Stimulated activated CD4-positive, alpha-beta T cell treated with anti-CD3 and anti-CD28 coated beads, Interleukin-12 subunit alpha, Interleukin-12 subunit beta, amount 100 ng/mL, for 24 hours (primary cell): ENCODE results near the gene RIMS1.
"Not testable (repeated sequence)": the region's sequence is repeated elsewhere in the genome, so short reads cannot be mapped to it uniquely, and the experiment has no call there.

Experiments
- DNase-seq, 2 experiments: peaks; one replicate each; pipeline ENCODE4 v3.0.0-alpha.2; 2020; ENCODE audit warnings: low read depth in 2 of 2

RIMS1 gene

DNA sequence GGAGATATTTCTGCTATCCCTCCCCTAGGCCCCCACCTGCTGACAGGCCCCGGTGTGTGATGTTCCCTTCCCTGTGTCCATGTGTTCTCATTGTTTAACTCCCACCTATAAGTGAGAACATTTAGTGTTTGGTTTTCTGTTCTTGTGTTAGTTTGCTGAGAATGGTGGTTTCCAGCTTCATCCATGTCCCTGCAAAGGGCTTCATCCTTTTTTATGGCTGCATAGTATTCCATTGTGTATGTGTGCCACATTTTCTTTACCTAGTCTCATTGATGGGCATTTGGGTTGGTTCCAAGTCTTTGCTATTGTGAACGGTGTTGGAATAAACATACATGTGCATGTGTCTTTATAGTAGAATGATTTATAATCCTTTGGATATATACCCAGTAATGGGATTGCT is 448.9 kb downstream of the RIMS1 start:
- DNase-seq, result not testable (repeated sequence)

DNA sequence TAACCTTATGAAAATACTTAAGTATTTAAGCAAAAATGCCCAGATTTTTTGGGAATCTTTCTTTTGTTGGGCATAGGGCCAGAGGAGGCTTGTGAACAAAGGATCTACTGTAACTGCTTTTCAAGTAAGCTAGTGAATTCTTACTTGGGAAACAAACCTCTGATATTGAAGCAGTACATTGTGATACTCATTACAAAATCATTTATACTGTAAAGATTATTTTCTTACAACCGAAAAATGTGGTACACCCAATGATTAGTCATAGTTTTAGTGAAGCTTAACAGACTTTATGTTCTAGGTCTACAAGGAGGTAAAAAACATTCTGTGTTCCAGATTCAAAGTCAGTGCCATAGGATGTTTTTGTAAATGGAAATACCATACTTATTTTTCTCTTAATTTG is 462.6 kb downstream of the RIMS1 start:
- DNase-seq, result no peak

DNA sequence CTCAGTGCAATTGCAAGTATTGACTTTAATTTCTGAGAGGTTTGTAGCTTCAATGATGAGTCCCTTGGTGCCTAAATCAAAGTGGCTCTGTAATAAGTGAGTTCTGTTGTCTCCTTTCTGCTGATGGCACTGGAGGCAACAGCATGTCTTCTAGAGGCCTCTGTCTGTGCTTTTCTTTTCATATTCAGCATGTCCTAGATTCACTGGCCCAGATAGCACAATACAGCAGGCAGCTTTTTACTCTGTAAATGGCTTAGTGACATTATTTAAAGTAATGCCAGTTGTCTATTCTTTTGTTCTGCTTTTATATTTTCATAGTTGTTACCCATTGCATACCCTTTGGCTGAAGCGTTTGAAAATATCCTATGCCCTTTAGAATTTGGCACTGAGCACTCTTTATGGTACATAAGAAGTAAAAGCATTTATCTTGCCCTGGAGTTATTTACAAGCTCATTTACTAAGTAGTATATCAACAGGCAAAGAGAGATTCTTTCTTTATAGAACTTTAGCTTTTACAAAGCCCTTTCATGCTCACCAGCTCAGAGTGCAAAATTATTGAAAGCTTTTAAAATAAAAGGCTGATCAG is 464.0 kb downstream of the RIMS1 start:
- DNase-seq, result no peak

DNA sequence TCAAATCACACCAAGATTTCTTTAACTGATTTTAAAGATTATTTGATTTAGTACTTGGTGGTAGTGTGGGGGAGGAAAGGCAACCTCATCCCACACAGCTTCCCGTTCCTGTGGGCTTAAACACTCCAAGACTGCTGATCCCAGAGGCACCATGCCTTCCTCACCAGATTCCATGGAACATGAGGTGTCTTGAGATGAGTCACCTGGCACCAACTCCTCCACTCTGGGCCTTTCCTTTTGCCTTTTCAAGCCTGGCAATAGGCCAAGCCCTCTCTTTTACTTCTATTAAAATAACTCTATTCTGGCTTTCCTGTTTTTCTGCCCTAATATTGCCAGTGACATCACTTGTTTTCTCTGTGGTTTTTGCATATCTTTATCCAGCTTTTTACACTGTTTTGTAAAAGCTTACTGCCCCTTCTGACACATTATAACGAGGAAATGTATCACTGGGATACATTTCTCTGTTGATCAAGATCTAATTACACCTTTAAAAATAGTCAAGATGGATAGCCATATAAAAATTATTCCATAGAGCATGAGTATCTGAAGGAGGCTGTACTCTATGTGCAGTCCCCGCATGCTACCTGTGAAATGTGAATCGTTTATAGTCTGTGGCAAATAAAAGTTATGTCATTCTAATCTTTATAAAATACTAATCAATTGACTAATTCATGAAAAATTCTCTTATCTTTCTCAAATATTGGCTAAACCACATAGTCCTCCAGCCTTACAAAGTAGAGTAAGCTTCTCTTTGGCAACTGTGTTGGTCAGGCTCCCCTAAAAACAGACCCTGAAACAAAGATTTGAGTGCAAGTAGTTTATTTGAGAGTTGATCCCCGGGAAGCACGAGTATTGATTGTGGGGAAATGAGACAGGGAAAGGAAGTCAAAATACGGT is 477.7 kb downstream of the RIMS1 start:
- DNase-seq, result no peak

DNA sequence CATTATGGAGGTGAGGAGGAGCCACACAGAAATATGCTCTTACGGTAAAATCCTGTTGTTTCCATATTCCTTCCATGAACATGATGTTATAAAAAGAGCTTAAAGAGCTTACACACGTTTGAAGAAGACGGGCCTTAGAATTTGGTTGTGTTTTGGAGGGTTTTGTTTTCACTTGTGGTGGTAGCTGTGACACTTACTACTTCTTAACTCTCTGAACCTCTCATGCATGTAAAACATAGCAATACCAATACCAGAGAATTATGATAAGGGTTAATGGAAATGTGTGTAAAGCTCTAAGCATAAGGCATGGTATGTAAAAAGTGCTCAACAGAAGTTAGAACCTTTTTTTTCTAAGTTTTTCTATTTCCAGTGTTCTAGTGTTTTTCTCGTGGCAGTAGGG is 479.4 kb downstream of the RIMS1 start:
- DNase-seq, result no peak

DNA sequence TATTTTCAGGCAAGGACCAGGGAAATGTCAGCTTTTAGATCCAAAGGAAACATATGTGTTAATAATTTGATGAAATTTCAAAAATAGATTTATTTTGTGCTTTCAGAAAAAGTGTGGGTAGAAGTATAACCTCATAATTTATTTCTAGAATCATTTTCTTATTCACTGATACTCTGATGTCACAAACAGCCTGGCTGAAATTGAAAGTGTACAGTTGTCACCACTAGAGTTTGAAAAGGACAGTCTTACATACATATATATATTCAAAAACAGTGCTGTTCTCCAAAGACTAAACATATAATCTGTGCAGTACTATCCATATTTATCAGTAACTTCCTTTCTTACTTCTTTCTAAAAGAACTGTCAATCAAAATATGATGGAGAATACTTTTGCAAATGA is 481.1 kb downstream of the RIMS1 start:
- DNase-seq, result no peak

DNA sequence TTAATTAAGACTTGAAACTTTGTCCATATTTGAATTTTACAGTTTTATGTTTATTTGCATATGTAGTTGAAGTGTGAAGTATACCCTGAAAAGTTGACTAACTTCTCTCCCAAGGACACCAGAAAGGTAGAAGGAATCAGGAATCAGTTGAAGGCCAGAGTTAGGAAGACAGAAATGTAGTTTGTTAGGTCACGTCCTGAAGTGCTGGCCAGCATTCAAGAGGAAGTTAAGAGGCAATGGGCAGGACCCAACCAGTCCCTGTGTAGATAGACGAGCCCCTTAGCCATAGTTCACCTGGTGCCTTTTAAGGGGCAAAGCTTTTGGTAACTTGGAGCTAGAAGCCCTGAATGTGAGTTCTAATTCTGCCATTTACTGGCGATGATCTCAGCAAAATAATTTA is 485.1 kb downstream of the RIMS1 start:
- DNase-seq, result no peak

DNA sequence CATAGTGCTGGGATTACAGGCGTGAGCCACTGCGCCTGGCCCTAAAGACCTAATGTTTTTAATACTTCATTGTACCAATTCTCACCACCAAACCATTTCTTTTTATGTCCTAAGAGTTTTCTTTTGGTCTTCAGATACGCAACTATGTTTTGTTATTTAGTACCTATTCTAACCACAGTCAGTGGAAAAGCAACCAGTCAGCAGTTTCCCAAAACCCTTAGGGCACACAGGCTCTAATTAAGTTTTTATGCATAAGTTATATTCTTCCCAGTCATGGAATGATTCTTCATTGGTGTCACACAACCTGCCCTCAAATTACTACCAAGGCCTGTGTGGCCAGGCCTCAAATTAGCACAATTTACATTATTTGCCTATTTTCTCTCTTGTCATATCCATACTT is 487.8 kb downstream of the RIMS1 start:
- DNase-seq, result no peak

DNA sequence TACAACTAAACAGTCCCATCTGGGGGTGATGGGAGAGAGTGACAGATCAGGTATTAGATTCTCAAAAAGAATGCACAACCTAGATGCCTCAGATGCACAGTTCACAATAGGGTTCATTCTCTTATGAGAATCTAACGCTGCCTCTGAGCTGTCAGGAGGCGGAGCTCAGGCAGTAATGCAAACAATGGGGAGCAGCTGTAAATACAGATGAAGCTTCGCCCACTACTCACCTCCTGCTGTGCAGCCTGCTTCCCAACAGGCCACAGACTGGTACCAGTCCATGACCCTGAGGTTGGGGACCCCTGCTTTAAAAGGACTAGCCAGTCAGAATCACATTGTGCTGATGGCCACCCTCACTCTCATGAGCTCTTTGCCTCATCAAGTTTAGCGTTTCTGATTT is 488.5 kb downstream of the RIMS1 start:
- DNase-seq, result no peak

DNA sequence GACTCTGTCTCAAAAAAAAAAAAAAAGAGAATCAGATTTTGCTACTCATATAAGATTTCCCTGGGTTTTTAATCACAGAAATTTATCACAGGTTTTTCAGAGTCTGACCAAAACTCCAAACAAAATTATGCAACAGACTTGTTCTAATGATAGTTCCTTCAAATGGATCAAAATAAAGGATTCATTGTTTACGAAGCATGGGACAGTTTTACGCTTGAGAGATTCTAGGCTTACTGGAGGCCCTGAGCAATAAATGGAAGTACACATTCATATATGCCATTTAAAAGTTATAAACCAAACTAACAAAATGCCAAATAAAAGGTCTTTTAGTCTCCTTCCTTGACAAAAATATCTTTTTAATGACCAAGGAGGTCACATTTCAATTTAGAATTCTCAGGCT is 490.4 kb downstream of the RIMS1 start:
- no peak for DNase-seq

DNA sequence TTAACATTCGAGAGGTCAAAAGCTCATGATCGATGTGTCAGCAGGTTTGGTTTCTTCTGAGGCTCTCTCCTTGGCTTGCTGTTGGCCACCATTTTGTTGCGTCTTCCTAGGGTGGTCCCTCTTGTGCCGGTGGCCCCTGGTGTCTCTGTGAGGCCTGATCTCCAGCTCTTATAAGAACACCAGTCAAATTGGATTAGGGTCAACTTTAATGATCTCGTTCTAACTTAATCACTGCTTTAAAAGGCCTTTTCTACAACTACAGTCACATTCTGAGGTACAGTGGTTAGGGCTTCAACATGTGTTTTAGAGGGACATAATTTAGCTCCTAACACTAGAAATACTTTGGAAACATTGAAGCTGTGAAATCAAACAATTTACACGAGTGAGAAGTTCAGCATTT is 494.7 kb downstream of the RIMS1 start:
- DNase-seq, result no peak

DNA sequence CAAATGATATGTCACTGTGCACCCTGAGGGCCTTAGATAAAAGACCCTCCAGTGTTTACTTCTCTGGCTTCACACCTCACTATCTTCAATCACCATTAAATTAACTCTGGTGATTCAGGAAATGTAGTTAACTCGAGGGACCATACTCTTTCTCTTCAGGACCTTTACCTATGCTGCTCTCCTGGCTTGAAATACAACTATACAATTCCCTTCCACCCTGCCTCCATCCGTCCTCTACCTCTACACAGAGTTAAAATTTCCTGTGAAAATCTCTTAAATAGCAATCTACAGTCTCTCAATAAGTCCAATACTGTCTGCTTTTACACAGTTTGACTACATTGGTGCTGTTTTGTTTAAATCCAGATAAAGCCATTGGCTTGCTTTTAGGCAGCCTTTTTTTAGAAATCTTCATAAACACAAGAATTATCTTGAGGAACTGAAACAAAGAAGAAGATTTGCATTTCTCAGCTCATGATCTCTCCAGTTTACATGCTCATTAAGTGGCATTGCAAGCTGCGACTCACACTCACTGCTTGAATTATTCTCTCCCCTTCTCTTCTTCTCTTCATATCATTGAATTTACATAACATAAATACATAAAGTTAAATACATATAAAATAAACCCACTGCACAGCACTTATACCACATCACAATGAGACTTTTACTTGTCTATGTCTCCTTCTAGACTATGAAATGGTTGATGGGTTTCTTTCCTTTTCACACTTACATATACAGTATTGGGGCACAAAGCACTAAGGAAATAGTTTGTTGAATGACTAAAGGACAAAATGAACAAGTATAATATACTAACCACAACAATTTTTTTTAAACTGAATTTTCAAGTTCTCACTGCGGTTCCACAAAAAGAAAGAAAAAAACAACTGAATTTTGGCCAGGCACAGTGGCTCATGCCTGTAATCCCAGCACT is 496.5 kb downstream of the RIMS1 start:
- no peak for DNase-seq

DNA sequence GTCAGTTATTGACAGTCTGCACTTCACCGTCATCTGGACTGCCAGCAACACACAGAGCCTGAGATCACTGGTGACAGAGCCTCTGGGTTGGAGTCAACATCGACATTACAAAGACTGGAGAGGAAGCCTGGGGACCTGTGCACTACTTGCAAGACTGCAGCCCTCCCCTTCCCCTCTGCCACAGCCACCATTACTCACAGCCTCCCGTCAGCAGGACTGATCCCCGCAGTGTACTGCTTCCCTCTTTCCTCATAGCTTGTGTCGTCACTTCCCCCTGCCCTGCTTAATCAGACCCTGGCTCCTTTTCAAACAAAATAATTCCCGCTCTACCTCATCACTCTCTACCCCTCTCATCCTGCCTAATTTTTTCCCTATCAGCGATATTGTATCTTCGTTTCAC is 500.0 kb downstream of the RIMS1 start:
- DNase-seq, result no peak

DNA sequence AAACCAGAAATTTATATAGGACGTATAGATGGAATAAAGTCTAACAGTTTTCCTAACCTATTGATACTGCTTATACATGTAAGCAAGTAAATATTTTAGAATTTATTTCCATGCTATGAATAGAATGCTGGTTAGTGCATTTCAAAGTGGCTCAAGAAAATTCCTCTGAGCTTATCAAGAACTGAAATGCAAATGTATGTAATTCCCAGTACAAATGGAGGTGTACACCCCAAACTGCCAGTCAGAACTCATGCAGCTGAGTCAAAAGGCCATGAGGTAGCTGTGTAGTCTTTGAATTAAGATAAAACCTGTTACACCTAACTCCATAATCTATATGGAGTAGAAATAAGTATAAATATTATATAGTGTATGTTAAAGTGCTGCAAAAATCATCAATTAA is 503.3 kb downstream of the RIMS1 start:
- no peak for DNase-seq

DNA sequence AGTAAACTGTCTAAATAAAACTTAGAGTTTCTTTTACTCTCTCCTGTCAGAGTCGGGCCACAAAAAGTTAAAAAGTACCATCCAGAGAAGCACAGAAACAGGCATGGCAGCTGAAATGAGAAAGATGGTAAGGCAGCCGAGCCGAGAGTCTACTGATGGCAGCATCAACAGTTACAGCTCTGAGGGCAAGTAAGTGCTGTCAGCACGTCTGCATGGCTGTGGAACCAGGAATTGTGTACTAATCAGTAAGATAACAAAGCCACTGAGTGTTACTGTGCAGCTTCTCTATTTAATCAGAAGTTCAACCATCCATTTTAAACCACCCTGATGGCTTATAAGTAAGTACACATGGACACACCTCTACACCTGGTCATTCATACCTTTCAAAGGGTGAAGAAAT is 504.2 kb downstream of the RIMS1 start:
- DNase-seq, result no peak

DNA sequence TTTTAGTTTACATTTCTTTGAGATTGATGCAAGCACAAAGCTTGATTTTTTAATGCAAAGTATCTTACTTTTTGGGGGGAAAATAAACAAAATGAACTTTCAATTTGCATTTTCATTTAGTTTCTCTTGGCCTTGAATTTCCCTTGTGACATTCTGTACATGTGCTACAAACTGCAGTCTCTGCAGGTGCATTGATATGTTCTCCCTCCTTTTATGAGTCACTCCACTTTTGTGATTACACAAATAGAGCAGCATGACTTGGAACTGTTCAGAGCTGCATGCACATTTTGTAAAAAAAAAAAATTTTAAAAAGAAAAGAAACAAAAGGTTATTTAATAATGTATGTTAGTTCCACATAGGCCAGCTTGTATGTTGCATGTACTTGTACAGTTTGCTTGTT is 515.5 kb downstream of the RIMS1 start:
- no peak for DNase-seq

DNA sequence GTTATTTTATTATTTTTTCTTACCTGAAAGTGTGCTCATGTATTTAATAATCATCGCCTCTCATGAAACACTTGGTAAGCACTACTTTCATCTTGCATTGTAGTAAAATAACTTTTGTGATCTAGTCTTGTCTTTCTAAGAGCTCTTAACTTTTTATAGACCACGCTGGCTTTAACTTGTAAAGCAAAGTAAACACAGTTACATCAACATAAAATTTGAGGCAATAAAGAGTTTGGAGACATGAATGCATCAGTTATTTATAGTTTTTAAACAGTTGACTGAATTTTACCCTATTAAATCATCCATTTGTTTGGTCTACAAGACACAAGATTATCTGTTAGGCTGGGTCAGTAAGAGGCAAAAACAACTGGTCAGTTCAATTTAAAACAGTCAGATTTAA is 517.1 kb downstream of the RIMS1 start:
- no peak for DNase-seq

DNA sequence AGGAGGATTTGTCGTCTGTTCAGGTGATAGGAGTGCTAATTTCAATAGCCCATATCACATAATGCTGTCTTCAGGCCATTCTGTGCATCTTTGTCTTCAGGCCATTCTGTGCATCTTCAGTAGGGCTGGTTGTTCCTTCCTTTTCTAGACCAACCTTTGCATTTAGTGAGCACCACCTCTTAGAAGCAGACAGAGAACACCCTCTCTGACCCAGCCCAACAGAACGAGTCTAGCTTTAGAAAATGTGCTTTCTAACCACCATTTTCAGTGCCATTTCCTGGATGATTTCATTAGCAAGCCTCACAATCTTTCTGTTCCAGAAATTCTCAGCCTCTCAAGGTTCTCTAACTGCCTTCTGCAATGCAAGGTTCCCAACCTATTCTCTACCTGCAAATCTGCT is 520.2 kb downstream of the RIMS1 start:
- DNase-seq, result no peak

DNA sequence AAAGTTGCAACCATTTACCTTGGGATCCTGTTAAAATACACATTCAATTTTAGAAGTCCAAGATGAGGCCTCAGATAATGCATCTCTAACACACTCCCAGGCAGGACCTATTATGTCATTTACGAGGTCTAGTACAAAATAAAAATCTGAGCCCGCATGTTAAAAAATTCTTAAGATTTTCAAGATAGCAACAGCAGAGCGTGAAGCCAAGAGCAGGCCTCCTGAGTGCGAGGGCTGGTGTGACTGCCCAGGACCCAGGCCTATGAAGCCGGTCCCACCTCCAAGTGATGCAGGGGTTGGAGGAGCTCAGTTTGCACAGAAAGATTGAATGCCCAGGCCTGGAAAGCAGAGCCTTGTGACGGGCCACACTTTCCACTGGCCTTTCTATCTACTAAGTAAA is 524.4 kb downstream of the RIMS1 start:
- no peak for DNase-seq

DNA sequence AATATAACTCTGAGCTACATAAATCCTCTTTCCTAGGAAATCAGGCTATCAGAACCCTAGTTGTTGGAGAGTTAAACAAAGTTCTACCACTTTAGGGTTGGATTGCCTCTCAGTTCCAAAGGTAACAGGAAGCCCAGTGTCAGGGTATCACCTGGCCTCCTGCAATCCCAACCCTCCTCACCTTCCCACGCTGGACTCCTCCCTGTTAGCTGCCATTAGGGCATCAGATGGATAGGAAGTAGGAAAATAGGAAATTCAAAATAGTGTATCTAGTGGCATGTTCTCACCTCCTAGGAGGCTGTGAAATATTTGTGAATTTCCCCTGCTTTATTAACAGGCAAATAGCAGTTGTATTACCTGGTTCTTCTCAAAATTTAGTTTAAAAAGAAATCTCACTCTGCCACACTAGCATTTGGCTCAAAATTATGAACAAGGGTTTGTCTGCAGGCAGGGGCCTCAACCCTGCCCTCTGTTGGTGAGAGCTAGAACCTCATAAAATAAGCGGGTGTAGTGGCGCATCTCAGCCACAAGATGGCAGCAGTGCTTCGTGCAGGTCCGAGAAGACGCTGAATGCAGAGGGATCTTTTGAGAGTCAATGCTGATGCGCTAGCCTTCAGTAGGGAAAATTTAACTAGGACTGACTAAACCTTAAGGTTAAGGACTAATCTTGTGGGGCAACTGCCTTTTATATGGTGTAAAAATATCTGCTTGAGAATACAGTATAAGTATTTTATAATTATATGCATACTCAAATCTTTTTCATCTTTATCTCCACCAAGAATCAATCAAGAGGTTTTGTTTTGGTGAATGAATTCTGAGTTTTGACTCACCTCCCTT is 525.7 kb downstream of the RIMS1 start:
- peak; percentile 48 to 64 for DNase-seq

DNA sequence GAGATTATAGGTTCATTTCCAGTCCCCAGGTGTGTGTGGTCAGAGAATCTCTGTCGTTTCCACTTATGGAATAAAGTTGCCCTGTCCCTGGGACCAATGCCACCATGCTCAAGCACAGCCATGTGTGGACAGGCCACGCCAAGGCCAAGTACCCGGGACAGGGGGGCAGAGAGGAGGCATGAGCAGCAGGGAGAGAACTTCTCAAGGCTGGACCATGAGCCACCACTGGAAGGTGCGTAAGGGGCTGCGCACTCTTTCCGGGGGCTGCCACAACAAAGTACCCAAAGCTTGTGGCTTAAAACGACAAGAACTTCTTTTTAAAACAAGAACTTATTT is 526.3 kb downstream of the RIMS1 start:
- no peak for DNase-seq

DNA sequence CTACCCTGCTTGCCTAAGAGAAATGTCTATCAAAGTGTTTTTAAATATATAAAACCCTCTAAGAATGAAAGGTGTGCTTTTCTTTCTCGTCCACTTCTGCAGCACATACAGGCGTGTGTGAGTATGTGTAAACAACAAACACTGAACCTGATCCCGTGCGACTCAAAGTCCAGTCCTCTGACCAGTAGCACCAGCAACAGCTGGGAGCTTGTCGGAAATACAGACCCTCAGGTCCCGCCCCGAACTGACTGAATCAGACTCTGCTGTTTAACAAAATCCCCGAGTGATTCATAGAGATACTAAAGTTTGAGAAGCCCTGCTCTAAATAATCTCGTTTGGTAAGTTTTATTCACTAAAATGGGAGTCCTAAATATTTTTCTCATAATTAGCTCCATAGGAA is 527.5 kb downstream of the RIMS1 start:
- DNase-seq, result no peak
